HUES48 (cell line): Measurements from ENCODE around the gene YPEL1.
"Not testable (repeated sequence)": the region's sequence is repeated elsewhere in the genome, so short reads cannot be mapped to it uniquely, and the experiment has no call there.

Experiments
- H3K27ac ChIP-seq: one replicate; pipeline ENCODE4 v1.7.0; 2013; ENCODE audit warnings: low read depth, low read length, inconsistent platforms
- H3K27me3 ChIP-seq: 2 replicates; pipeline ENCODE4 v1.6.1; 2013; ENCODE audit warnings: mild to moderate bottlenecking, low read length; ENCODE audit not compliant: control insufficient read depth, insufficient read depth
- H3K36me3 ChIP-seq: 2 replicates; pipeline ENCODE4 v1.6.1; 2013; ENCODE audit warnings: low read length; ENCODE audit not compliant: control insufficient read depth, insufficient read depth
- H3K4me1 ChIP-seq: 2 replicates; pipeline ENCODE4 v1.6.1; 2013; ENCODE audit warnings: mild to moderate bottlenecking, low read length; ENCODE audit not compliant: control insufficient read depth, insufficient read depth
- H3K4me3 ChIP-seq: 2 replicates; pipeline ENCODE4 v1.5.1; 2013; ENCODE audit warnings: mild to moderate bottlenecking, low read depth, low read length
- H3K9ac ChIP-seq: 2 replicates; pipeline ENCODE4 v1.6.1; 2013; ENCODE audit warnings: mild to moderate bottlenecking, low read depth, low read length, moderate library complexity
- H3K9me3 ChIP-seq: 2 replicates; pipeline ENCODE4 v1.6.1; 2013; ENCODE audit warnings: low read length; ENCODE audit not compliant: control insufficient read depth, insufficient read depth

The YPEL1 gene

DNA sequence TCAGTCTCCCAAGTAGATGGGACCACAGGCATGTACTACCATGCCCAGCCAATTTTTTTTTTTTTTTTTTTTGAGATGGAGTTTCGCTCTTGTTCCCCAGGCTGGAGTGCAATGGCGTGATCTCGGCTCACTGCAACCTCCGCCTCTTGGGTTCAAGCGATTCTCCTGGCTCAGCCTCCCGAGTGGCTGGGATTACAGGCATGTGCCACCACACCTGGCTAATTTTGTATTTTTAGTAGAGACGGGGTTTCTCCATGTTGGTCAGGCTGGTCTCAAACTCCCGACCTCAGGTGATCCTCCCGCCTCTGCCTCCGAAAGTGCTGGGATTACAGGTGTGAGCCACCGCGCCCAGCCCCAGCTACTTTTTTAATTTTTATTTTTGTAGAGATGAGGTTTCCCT lies 56.8 kb downstream of the YPEL1 start:
- H3K4me3 ChIP-seq = not testable (repeated sequence)

DNA sequence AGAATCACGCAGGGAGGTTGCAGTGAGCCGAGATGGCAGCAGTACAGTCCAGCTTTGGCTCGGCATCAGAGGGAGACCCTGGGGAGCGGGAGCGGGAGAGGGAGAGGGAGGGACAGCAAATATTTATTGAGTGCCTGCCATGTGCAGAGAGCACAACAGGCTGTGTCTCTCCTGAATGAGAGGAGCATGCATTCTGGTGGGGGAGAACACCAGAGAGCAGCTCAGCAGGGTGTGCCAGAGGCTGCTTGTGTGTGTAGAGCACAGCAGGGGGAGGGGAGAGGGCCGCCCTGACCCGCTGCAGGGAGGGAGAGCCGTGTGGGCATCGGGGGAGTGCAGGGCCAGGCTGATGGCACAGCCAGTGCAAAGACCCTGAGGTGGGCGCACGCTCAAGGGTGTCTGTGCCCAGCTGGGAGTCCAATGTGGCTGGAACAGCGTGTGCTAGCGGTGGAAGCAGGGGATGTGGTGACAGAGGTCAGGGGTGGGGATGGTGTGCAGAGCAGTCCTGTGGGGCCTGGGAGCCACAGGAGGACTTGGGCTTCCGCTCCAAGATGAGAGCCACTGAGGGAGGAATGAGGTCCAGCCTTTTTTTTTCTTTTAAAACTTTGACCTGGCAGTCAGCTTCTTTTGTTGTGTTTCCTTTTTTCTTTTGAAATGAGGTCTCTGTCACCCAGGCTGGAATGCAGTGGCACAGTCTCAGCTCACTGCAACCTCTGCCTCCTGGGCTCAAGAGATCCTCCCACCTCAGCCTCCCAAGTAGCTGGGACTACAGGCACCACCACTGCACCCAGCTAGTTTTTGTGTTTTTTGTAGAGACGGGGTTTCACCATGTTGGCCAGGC lies 57.8 kb downstream of the YPEL1 start:
- Histone ChIP-seq H3K27me3 (no peaks in the 10 kb centered on the region), H3K27ac (no peak overlapping the region), H3K9me3 (no peaks in the 10 kb centered on the region), H3K36me3 (peaks cover 46% of the 10 kb centered on the region), H3K9ac (no peak overlapping the region), H3K4me3 (no peak overlapping the region), H3K4me1 (no peaks in the 10 kb centered on the region)

More for the DNA sequence above, 56.8 kb downstream of the YPEL1 start:
- peaks cover 47% of the 10 kb centered on the region for H3K36me3 ChIP-seq
- H3K27ac ChIP-seq, H3K9me3 ChIP-seq, H3K27me3 ChIP-seq, H3K4me1 ChIP-seq, H3K9ac ChIP-seq: not testable (repeated sequence)

DNA sequence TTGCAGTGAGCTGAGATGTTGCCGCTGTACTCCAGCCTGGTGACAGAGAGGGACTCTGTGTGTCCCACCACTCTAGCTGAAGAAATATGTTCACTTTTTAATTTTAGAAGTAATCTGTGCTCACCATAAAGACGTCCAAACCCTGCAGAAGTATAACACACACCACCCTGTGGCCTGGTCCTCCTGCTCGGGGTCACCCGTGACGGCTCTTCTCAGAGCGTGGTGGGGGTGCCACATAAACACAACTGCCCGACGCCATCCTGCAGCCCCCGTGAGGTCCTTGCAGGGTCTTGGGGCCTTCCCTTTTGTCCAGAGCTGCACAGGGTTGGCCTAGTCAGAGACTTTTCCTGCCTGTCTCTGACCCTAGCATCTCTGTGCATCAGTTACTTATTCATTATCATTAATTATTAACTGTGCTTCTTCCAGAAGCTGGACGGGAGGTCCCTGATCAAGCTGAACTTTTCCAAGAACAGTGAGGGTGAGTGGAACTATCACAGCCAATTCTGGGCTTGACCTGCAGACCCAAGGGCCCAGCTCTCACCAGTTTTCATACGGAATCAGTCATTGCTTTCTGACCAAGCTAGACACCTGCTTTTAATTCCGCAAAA lies 60.9 kb downstream of the YPEL1 start:
- H3K27me3 ChIP-seq = no peaks in the 10 kb centered on the region
- no peaks in the 10 kb centered on the region for H3K4me1 ChIP-seq
- H3K9ac ChIP-seq = no peak overlapping the region
- H3K27ac ChIP-seq = no peak overlapping the region
- peaks cover 52% of the 10 kb centered on the region for H3K36me3 ChIP-seq
- H3K9me3 ChIP-seq = no peaks in the 10 kb centered on the region
- no peak overlapping the region for H3K4me3 ChIP-seq

GRCh38 chr22:21673534-21674321 lies 61.9 kb downstream of the YPEL1 start:
- Histone ChIP-seq H3K27me3 (no peaks in the 10 kb centered on the region), H3K9me3 (no peaks in the 10 kb centered on the region), H3K36me3 (peaks cover 53% of the 10 kb centered on the region), H3K4me3 (no peak overlapping the region), H3K9ac (no peak overlapping the region; the same call in 1 of the 2 replicates), H3K4me1 (no peaks in the 10 kb centered on the region), H3K27ac (no peak overlapping the region)

- Histone ChIP-seq H3K4me1 (no peaks in the 10 kb centered on the region), H3K27me3 (no peaks in the 10 kb centered on the region), H3K4me3 (no peak overlapping the region)
These were observed 63.4 kb downstream of the YPEL1 start for GRCh38 chr22:21672107-21672629.

GRCh38 chr22:21669026-21669425 lies 66.6 kb downstream of the YPEL1 start:
- Histone ChIP-seq H3K4me3 (no peak overlapping the region), H3K9me3 (no peaks in the 10 kb centered on the region), H3K36me3 (peaks cover 36% of the 10 kb centered on the region), H3K9ac (no peak overlapping the region), H3K4me1 (no peaks in the 10 kb centered on the region), H3K27ac (no peak overlapping the region), H3K27me3 (no peaks in the 10 kb centered on the region)

More at GRCh38 chr22:21672107-21672629, 63.4 kb downstream of the YPEL1 start:
- Histone ChIP-seq H3K36me3 (peaks cover 53% of the 10 kb centered on the region), H3K27ac (no peak overlapping the region), H3K9ac (no peak overlapping the region), H3K9me3 (no peaks in the 10 kb centered on the region)

DNA sequence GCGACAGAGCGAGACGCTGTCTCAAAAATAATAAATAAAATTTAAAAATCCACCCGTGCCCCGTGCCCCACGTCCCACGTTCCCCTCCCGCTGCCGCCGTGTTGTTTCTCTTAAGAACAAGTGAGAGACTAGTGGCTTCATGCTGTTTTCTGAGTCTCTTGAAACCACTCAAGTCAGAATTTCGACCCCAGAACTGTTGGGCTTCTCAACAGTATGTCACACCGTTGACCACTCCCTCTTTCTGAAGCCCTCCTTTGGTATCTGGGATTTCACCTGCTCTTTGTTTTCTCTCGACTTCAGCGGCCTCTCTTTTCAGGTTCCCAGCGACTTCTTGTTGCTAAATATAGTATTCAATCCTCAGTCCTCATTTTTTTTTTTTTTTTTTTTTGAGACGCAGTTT lies 68.8 kb downstream of the YPEL1 start:
- Histone ChIP-seq H3K27ac (no peak overlapping the region), H3K27me3 (no peaks in the 10 kb centered on the region), H3K4me1 (no peaks in the 10 kb centered on the region), H3K4me3 (peak overlapping the region; percentile 91), H3K36me3 (peaks cover 17% of the 10 kb centered on the region), H3K9me3 (no peaks in the 10 kb centered on the region), H3K9ac (no peak overlapping the region)

DNA sequence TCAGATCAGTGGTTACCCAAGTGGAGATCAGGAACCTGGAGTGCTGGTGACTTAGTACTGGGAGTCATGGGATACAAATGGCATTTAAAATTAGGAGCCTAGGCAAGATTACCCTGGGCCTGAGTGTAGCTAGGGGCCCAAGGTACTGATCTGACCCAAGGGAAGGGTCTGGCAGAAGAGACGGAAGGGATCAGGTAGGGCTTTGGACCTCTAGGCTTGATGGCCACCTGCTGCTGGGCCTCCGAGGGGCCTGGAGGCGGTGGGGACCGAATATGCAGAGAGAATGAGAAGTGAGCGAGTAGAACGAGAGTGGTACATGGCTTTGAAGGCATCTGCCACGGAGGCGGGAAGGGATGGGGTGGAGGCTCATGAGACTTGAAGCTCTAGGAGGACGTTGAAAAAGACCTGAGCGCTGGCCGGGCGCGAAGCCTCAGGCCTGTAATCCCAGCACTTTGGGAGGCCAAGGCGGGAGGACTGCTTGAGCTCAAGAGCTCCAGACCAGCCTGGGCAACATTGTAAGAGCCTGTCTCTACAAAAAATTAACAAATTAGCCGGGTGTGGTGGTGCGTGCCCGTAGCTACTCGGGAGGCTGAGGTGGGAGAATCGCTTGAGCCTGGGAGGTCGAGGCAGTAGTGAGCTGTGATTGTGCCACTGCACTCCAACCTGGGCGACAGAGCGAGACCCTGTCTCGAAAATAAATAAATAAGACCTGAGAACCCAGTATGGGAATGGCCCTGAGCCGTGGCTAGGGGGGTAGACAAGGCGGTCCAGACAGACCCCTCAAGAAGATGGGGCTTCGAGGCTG lies 70.3 kb downstream of the YPEL1 start:
- Histone ChIP-seq H3K27ac (peak overlapping the region; percentile 90), H3K27me3 (no peaks in the 10 kb centered on the region), H3K9me3 (no peaks in the 10 kb centered on the region), H3K9ac (no peak overlapping the region), H3K36me3 (peaks cover 3% of the 10 kb centered on the region; the same call in 1 of the 2 replicates), H3K4me1 (no peaks in the 10 kb centered on the region), H3K4me3 (peak overlapping the region; percentile 91)

- Histone ChIP-seq H3K27me3 (no peaks in the 10 kb centered on the region), H3K36me3 (no peaks in the 10 kb centered on the region), H3K4me1 (no peaks in the 10 kb centered on the region), H3K27ac (no peak overlapping the region), H3K9ac (no peak overlapping the region), H3K4me3 (no peak overlapping the region), H3K9me3 (no peaks in the 10 kb centered on the region)
These were observed 71.9 kb downstream of the YPEL1 start for GRCh38 chr22:21663738-21664137.

- Histone ChIP-seq H3K4me1 (no peaks in the 10 kb centered on the region; the same call in 1 of the 2 replicates), H3K27ac (no peak overlapping the region), H3K4me3 (no peak overlapping the region), H3K9ac (no peak overlapping the region), H3K27me3 (no peaks in the 10 kb centered on the region), H3K9me3 (no peaks in the 10 kb centered on the region), H3K36me3 (no peaks in the 10 kb centered on the region)
These were observed 73.6 kb downstream of the YPEL1 start for GRCh38 chr22:21661991-21662390.
